ENCODE results near the gene CMTM3. TPM values are rescaled to one million over a fixed set of nuclear protein-coding genes. Genes with fewer than 3 reads are reported as not detected.

Gene CMTM3
- polyA plus RNA-seq, 1 of the 3 experiments (the other 2 are of a cell fraction), result 69.4 TPM

GRCh38 chr16:66603537-66604375, 748 bp upstream of the CMTM3 start:
- H3K36me3 ChIP-seq (replicated peaks in 1 of 2; ENCODE audit: control insufficient read depth in 1 of 2, insufficient read depth in 2 of 2, low read length in 1 of 2), result no peaks in the 10 kb centered on the region
- H3K79me2 ChIP-seq (ENCODE audit: insufficient read depth), result peaks cover 40% of the 10 kb centered on the region
- TF ChIP-seq MAX (IDR thresholded peaks at IDR 0.05; ENCODE audit: low read depth), result peak; percentile 17; the same call in 1 of the 2 replicates
- peak; percentile 47 for TF ChIP-seq MXI1 (IDR thresholded peaks at IDR 0.05; ENCODE audit: low read depth, low read length)
- peak; percentile 48; the same call in 1 of the 2 replicates for TF ChIP-seq POLR2AphosphoS5 (IDR thresholded peaks at IDR 0.05; ENCODE audit: low read depth, low read length)
- no peak for TF ChIP-seq FOXJ3 (CRISPR knock-in tag; IDR thresholded peaks at IDR 0.05)
- TF ChIP-seq NRF1 (IDR thresholded peaks at IDR 0.05; ENCODE audit: low read depth, low read length), result peak; percentile 49
- peaks cover 16% of the 10 kb centered on the region for H3F3A ChIP-seq (replicated peaks; ENCODE audit: insufficient read depth)
- no peaks in the 10 kb centered on the region for H3K9me2 ChIP-seq
- H3K4me2 ChIP-seq, result peak overlapping the region; percentile 87
- H3K27me3 ChIP-seq (ENCODE audit: insufficient read depth), result no peaks in the 10 kb centered on the region
- peak; percentile 76 for DNase-seq
- peaks cover 5 to 17% of the 10 kb centered on the region in 2 experiments; a peak in 3 of 4 replicates for H3K4me1 ChIP-seq (ENCODE audit: control insufficient read depth in 1 of 2, insufficient read depth in 2 of 2, low read depth in 1 of 2, low read length in 1 of 2)
- H2AFZ ChIP-seq (ENCODE audit: low read depth), result peak overlapping the region; percentile 85
- H3K9ac ChIP-seq, result peak overlapping the region; percentile 94
- peak overlapping the region; percentile 67 to 81 for H3K4me3 ChIP-seq (ENCODE audit: low read depth in 2 of 2, low read length in 1 of 2)
- POLR2A ChIA-PET, result interaction anchor here (0.7 to 1.3 kb wide), 3 partner anchors 41 to 197 kb away, joined by 3 to 6 read pairs (median 4); partner anchors contain the start of gene CKLF
- WGBS (ENCODE audit: low lambda C conversion rate), result 24% methylated on average over 28 of the region's 32 CpGs
- peaks cover 16% of the 10 kb centered on the region; the same call in 1 of the 2 replicates for H4K20me1 ChIP-seq (ENCODE audit: insufficient read depth)
- no peaks in the 10 kb centered on the region for H3K9me3 ChIP-seq
- peak overlapping the region; percentile 70 to 90 for H3K27ac ChIP-seq (ENCODE audit: low read depth in 2 of 2, low read length in 1 of 2)
- CTCF ChIA-PET, result interaction anchor here (0.6 to 2.5 kb wide), 15 partner anchors 10 to 269 kb away, joined by 3 to 11 read pairs (median 4); partner anchors contain the start of gene NAE1

GRCh38 chr16:66605177-66605978, 874 bp downstream of the CMTM3 start:
- Histone ChIP-seq H3K79me2 (ENCODE audit: insufficient read depth) (peaks cover 56% of the 10 kb centered on the region), H3K9me3 (no peaks in the 10 kb centered on the region), H3K36me3 (replicated peaks in 1 of 2; ENCODE audit: control insufficient read depth in 1 of 2, insufficient read depth in 2 of 2, low read length in 1 of 2) (peaks cover 11 to 12% of the 10 kb centered on the region in 2 experiments), H3K4me2 (peak overlapping the region; percentile 96), H3K4me3 (ENCODE audit: low read depth in 2 of 2, low read length in 1 of 2) (peak overlapping the region; percentile 67 to 81), H3K27ac (ENCODE audit: low read depth in 2 of 2, low read length in 1 of 2) (peak overlapping the region; percentile 64 to 68; a peak in 3 of 4 replicates), H4K20me1 (ENCODE audit: insufficient read depth) (peaks cover 24% of the 10 kb centered on the region; the same call in 1 of the 2 replicates), H3K9ac (peak overlapping the region; percentile 94), H3K9me2 (no peaks in the 10 kb centered on the region), H3K4me1 (ENCODE audit: control insufficient read depth in 1 of 2, insufficient read depth in 2 of 2, low read depth in 1 of 2, low read length in 1 of 2) (peaks cover 8 to 22% of the 10 kb centered on the region in 2 experiments; a peak in 3 of 4 replicates), H2AFZ (ENCODE audit: low read depth) (0 out of 2 replicates have a peak overlapping the region, but pooled peaks have one; percentile 32), H3K27me3 (ENCODE audit: insufficient read depth) (no peaks in the 10 kb centered on the region), H3F3A (replicated peaks; ENCODE audit: insufficient read depth) (peaks cover 16% of the 10 kb centered on the region)
- ChIA-PET CTCF (interaction anchor here (0.6 to 3.3 kb wide), 7 partner anchors 9 to 347 kb away, joined by 3 to 19 read pairs (median 6); no protein-coding TSS in a partner anchor), POLR2A (no interaction called here)
- TF ChIP-seq YY1 (IDR thresholded peaks at IDR 0.05; ENCODE audit: low read depth) (no peak), JUND (IDR thresholded peaks at IDR 0.05) (no peak), SIN3A (IDR thresholded peaks at IDR 0.05; ENCODE audit: borderline replicate concordance, low read depth, low read length) (0 out of 2 replicates have a peak, but pooled peaks have one; percentile 18), SMC3 (IDR thresholded peaks at IDR 0.05; ENCODE audit: low read depth, low read length) (no peak), NFIC (IDR thresholded peaks at IDR 0.05; ENCODE audit: borderline replicate concordance) (no peak), FOSL2 (IDR thresholded peaks at IDR 0.05; ENCODE audit: borderline replicate concordance, low read depth) (no peak), ELF1 (IDR thresholded peaks at IDR 0.05) (0 out of 2 replicates have a peak, but pooled peaks have one; percentile 37), PBX3 (IDR thresholded peaks at IDR 0.05) (no peak), MAX (IDR thresholded peaks at IDR 0.05; ENCODE audit: low read depth) (0 out of 2 replicates have a peak, but pooled peaks have one; percentile 19)
- 7% methylated on average over 8 of the region's 61 CpGs for WGBS (ENCODE audit: low lambda C conversion rate)
- DNase-seq, result peak; percentile 80

Data from SK-N-SH (cell line).